BJ (cell line): ENCODE results near the gene GDF9. TPM values are rescaled to one million over a fixed set of nuclear protein-coding genes. Genes with fewer than 3 reads are reported as not detected.

Experiments used
- CTCF ChIA-PET: fragments of 350-600 bp; formaldehyde crosslinking; extraction: SDS; loops from one replicate; lab custom pipeline; 2021; ENCODE audit warnings: antibody characterized with exemption, inconsistent platforms; lab: Yijun Ruan, JAX
- POLR2A ChIA-PET: fragments of 300-600 bp; sonication (Branson Sonifier 250); formaldehyde crosslinking; extraction: SDS; loops from one replicate; lab custom pipeline; 2021; ENCODE audit warnings: antibody characterized with exemption; lab: Charles Lee
- DNase-seq: peaks from one replicate; pipeline ENCODE4 v3.0.0-alpha.2; 2011; ENCODE audit warnings: low read depth
- H3K27me3 ChIP-seq: 2 replicates; pipeline ENCODE4 v1.6.0; 2011; ENCODE audit warnings: low read length; ENCODE audit not compliant: control insufficient read depth, insufficient read depth
- H3K36me3 ChIP-seq: 2 replicates; pipeline ENCODE4 v1.5.1; 2011; ENCODE audit warnings: low read length; ENCODE audit not compliant: control insufficient read depth, insufficient read depth
- H3K4me3 ChIP-seq: 2 replicates; pipeline ENCODE4 v1.5.1; 2011; ENCODE audit warnings: low read depth, mild to moderate bottlenecking, control low read depth, low read length
- polyA plus RNA-seq: library from polyadenylated mRNA; depleted of rRNA; stranded (reverse); fragments of >200 nt; gene quantifications from 2 replicates; pipeline ENCODE4 v1.2.3, GENCODE V29; 2011
- TF ChIP-seq, protein P1 (sequence below): IDR thresholded peaks from 2 replicates; pipeline ENCODE4 v1.5.1; 2011; ENCODE audit warnings: low read depth, mild to moderate bottlenecking, control low read depth, inconsistent platforms, low read length, moderate library complexity; ENCODE audit not compliant: insufficient read depth

The GDF9 gene
- polyA plus RNA-seq, 1 experiment = 0.20 TPM

DNA sequence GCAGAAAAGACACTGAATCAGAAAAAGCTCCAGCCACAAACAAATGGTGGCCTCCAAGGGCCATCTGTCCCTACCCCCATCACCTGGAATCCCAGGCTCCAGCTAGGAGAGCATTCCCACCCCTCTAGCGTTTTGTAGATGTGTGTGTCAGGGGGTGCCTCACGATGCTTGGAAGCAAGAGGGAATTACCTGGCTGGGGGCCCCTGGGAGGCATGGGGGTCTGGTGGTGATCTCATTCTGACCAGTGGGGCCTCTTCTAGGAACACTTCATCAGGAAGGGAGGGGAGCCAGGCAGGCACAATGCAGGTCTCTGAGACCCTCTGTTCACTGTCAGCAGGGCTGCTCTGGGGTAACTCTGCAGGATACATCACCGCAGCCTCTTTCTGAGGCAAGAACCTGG is 41.8 kb downstream of the GDF9 start:
- Histone ChIP-seq H3K27me3 (no peaks in the 10 kb centered on the region), H3K4me3 (no peak overlapping the region), H3K36me3 (peaks cover 9% of the 10 kb centered on the region)
- TF ChIP-seq, protein P1, sequence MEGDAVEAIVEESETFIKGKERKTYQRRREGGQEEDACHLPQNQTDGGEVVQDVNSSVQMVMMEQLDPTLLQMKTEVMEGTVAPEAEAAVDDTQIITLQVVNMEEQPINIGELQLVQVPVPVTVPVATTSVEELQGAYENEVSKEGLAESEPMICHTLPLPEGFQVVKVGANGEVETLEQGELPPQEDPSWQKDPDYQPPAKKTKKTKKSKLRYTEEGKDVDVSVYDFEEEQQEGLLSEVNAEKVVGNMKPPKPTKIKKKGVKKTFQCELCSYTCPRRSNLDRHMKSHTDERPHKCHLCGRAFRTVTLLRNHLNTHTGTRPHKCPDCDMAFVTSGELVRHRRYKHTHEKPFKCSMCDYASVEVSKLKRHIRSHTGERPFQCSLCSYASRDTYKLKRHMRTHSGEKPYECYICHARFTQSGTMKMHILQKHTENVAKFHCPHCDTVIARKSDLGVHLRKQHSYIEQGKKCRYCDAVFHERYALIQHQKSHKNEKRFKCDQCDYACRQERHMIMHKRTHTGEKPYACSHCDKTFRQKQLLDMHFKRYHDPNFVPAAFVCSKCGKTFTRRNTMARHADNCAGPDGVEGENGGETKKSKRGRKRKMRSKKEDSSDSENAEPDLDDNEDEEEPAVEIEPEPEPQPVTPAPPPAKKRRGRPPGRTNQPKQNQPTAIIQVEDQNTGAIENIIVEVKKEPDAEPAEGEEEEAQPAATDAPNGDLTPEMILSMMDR = no peak
- CTCF ChIA-PET = interaction anchor here (1.2 to 1.3 kb wide), 3 partner anchors 59 to 298 kb away, joined by 3 to 5 read pairs (median 3); no protein-coding TSS in a partner anchor
- no peak for DNase-seq
- POLR2A ChIA-PET = no interaction called here

DNA sequence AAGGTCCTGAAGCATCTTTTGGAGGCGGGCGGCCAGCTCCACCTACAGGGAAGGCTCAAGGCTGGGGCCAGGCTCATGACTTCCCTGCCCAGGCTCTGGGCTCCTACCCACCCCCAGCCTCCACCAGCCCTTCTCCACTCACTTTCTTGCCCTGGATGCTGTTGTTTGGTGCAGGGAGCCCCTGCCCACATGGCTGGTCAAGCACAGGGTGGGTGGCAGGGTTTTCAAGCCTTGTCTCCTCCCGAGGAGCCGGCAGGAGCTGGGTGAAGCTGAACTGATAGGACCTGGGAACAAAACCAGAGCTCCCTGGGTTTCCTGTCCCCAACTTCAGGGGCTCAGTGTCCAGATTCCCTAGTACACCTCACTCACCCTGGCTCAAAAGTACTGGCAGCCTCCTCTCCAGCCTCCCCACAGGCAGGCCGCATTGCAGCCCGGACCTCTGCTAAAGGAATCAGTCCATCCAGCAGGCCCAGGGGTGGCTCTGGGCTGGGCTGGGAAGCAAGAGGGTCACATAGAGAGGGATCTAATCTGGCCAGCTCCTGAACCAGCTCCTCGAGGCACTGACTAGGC is 42.7 kb downstream of the GDF9 start:
- TF ChIP-seq, protein P1 = no peak
- Histone ChIP-seq H3K27me3 (no peaks in the 10 kb centered on the region), H3K4me3 (no peak overlapping the region), H3K36me3 (peaks cover 9% of the 10 kb centered on the region)
- POLR2A ChIA-PET = no interaction called here
- DNase-seq = no peak
- CTCF ChIA-PET = interaction anchor here (1.2 to 1.3 kb wide), 3 partner anchors 60 to 297 kb away, joined by 3 to 5 read pairs (median 3); no protein-coding TSS in a partner anchor

DNA sequence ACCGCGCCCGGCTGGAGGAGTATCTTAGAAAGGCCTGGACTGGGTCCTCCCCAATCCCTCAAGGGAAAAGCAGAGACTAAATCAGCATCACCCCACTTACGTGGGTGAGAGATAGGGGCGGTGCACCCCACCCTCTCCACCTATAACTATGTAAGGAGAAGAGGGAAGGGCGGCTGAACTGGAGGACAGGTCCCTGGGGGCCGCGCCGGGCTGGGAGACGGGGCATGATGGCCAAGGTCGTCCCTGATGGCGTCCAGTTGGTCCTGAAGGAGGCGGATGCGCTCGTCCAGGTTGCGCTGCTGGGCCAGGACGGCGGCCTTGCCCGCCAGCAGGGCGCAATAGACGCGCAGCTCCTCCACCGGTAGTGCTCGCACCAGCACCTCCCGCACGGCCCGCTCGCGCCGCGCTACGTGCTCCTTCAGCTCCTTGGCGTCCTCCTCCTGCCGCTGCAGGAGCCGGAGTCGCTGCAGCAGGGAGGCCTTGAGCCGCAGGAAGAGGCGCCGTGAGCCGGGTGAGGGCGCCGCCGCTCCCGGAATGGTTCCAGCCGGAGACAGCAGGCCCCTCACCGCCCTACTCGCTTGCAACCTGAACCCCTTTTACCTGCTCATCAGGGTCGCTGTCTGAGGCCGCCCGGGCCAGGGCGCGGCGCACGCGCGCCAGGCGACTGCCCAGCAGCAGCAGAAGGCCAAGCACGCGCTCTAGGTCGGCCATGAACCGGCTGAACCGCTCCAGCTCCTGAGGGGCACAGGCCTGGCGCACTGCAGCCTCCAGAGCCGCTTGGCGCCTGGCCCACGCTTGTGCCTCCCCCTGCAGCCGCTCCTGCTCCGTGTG is 43.4 kb downstream of the GDF9 start:
- Histone ChIP-seq H3K27me3 (no peaks in the 10 kb centered on the region), H3K4me3 (no peak overlapping the region), H3K36me3 (peaks cover 9% of the 10 kb centered on the region)
- ChIA-PET POLR2A (no interaction called here), CTCF (interaction anchor here (1.2 to 1.3 kb wide), 2 partner anchors 72 to 297 kb away, joined by 3 read pairs; no protein-coding TSS in a partner anchor)
- TF ChIP-seq, protein P1 = no peak
- no peak for DNase-seq

DNA sequence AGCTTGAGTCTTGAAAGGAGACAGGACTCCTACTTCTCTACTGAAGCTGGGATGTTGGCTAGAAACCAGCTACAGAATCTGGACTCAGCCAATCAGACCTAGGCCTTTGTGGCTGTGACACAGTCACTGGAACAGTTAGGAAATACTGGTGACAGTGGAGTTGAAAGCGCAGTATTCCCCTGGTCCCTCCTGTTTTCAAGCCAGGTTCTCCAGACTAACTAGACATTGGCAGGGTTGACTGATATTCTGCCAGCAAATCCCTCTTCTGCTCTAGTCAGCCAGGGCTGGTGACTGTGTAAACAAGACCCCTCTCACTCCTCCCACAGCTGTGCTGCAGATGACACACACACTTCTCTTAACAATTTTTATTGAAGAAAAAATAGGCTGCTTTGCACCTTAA is 44.5 kb downstream of the GDF9 start:
- CTCF ChIA-PET = interaction anchor here (0.9 to 9.4 kb wide), 10 partner anchors 7 to 439 kb away, joined by 3 to 102 read pairs (median 11); partner anchors contain the start of gene SHROOM1
- DNase-seq = no peak
- TF ChIP-seq, protein P1 = no peak
- Histone ChIP-seq H3K27me3 (no peaks in the 10 kb centered on the region), H3K4me3 (no peak overlapping the region), H3K36me3 (peaks cover 9% of the 10 kb centered on the region)
- POLR2A ChIA-PET = no interaction called here

DNA sequence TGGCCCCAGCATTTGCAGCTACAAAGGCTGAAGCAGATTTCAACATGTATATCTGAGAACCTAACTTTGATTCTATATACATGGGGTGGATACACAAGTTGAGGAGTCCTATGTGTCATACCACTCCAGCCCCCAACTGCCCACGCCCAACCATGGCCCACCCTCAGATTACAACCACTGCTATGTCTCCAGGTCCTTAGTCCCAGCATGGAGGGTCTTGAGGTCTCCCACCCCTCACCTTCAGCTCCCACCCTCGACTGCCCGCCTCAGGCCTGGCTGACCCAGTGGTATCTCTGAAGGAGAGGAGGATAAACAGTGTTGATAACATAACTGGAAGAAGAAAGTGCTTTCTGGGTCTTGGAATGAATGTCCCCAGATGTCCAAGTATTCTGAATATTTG is 44.9 kb downstream of the GDF9 start:
- ChIA-PET CTCF (interaction anchor here (0.7 to 9.4 kb wide), 16 partner anchors 8 to 438 kb away, joined by 3 to 102 read pairs (median 11); partner anchors contain the start of genes GDF9, SHROOM1 and UQCRQ), POLR2A (no interaction called here)

More for the DNA sequence above, 44.9 kb downstream of the GDF9 start:
- TF ChIP-seq, protein P1 = no peak
- H3K27me3 ChIP-seq = no peaks in the 10 kb centered on the region
- H3K36me3 ChIP-seq = peaks cover 8% of the 10 kb centered on the region
- H3K4me3 ChIP-seq = no peak overlapping the region
- DNase-seq = no peak
